ENCODE results near the gene ALPL.

ALPL gene

GRCh38 chr1:21590126-21590880, 81.1 kb downstream of the ALPL start:
- TF ChIP-seq CTCF (IDR thresholded peaks at IDR 0.05): no peak

DNA sequence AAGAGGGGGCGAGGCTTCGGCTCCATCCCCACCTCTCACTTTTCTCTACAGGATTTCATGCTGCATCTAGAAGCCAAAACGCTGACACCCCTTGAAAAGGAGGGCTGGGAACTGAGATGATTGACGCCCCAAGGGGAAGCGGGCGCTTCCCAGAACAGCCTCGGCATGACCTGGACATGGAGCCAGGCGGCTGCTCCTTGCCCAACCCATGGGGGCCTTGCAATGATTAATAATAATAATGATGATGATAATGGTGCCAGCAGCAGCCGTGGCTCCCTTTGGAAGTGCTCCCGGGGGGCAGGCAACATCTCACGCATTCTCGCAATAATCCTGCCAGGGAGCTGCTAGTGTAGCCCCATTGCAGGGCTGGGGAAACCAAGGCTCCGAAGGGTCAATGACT, 81.7 kb downstream of the ALPL start:
- no peak for TF ChIP-seq CTCF (IDR thresholded peaks at IDR 0.05)

DNA sequence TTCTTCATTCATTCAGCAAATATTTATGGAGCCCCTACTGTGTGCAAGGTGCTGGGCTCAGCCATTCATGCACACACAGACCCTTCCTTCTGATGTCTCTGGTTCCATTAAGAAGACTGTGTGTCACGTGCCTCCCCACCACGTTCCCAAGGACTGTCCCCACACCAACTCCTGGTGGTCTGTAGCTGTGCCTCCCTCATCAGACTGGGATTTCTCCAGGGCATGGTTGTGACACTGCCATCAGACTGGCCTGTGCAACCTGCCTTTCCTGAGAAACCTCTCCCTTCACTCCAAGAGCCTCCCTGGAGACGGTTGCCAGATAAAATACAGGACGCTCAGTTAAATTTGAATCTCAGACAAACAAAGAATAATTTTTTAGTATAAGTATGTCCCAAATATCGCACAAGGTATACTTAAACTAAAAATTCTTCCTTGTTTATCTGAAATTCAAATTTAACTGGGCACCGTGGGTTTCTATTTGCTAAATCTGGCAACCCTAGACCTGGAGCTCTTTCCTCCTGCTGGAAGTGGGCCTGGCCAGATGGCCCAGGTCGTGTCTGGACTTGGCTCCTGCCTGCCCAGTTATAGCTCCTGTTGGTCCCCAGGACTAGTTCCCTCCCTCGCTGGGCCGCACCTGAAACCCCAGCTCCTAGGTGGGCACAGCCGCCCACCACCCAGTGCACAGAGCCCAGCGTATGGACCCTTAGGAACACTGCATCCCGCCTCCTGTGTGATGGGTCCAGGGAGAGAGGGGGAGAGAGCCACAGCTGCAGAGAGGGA, 83.1 kb downstream of the ALPL start:
- no peak for TF ChIP-seq CTCF (IDR thresholded peaks at IDR 0.05)

GRCh38 chr1:21593231-21593630, 84.0 kb downstream of the ALPL start:
- no peak for TF ChIP-seq CTCF (IDR thresholded peaks at IDR 0.05)

- no peak for TF ChIP-seq CTCF (IDR thresholded peaks at IDR 0.05)
These were observed 85.3 kb downstream of the ALPL start for GRCh38 chr1:21594501-21594900.

GRCh38 chr1:21594935-21595897, 86.0 kb downstream of the ALPL start:
- TF ChIP-seq CTCF (IDR thresholded peaks at IDR 0.05): peak; percentile 23; the same call in 1 of the 2 replicates

- TF ChIP-seq CTCF (IDR thresholded peaks at IDR 0.05): no peak
These were observed 87.0 kb downstream of the ALPL start for GRCh38 chr1:21596174-21596573.

Measured in LNCAP (cell line).